HG03159 (cell line): Measurements from ENCODE around the gene PKP1.

Experiments used
- ATAC-seq: cut with Tn5 transposase; IDR thresholded peaks from one replicate; pipeline ENCODE4 v1.9.1; 2021; ENCODE audit warnings: mild to moderate bottlenecking, moderate library complexity; ENCODE audit not compliant: unreplicated experiment

Gene PKP1

GRCh38 chr1:201324821-201325677, 41.7 kb downstream of the PKP1 start:
- ATAC-seq = no peak

GRCh38 chr1:201325678-201326060, 42.4 kb downstream of the PKP1 start:
- no peak for ATAC-seq

GRCh38 chr1:201326710-201327109, 43.4 kb downstream of the PKP1 start:
- ATAC-seq = no peak

- no peak for ATAC-seq
These were observed 44.5 kb downstream of the PKP1 start for GRCh38 chr1:201327687-201328240.

- no peak for ATAC-seq
These were observed 45.3 kb downstream of the PKP1 start for GRCh38 chr1:201328576-201328975.

- ATAC-seq = no peak
These were observed 46.0 kb downstream of the PKP1 start for GRCh38 chr1:201329286-201329685.

- no peak for ATAC-seq
These were observed 46.5 kb downstream of the PKP1 start for GRCh38 chr1:201329801-201330200.

GRCh38 chr1:201330541-201330940, 47.2 kb downstream of the PKP1 start:
- no peak for ATAC-seq

GRCh38 chr1:201331166-201331565, 47.9 kb downstream of the PKP1 start:
- ATAC-seq = no peak

GRCh38 chr1:201332021-201332420, 48.7 kb downstream of the PKP1 start:
- no peak for ATAC-seq

- no peak for ATAC-seq
These were observed 49.5 kb downstream of the PKP1 start for GRCh38 chr1:201332616-201333335.

GRCh38 chr1:201334325-201335173, 51.2 kb downstream of the PKP1 start:
- ATAC-seq = no peak

GRCh38 chr1:201335174-201335870, 52.0 kb downstream of the PKP1 start:
- ATAC-seq = no peak

- no peak for ATAC-seq
These were observed 52.6 kb downstream of the PKP1 start for GRCh38 chr1:201335901-201336300.

- ATAC-seq = no peak
These were observed 53.6 kb downstream of the PKP1 start for GRCh38 chr1:201336711-201337450.

GRCh38 chr1:201341377-201341776, 58.1 kb downstream of the PKP1 start:
- ATAC-seq = no peak

GRCh38 chr1:201344206-201345080, 61.1 kb downstream of the PKP1 start:
- ATAC-seq = no peak

GRCh38 chr1:201345081-201345355, 61.7 kb downstream of the PKP1 start:
- no peak for ATAC-seq

GRCh38 chr1:201346337-201346939, 63.1 kb downstream of the PKP1 start:
- ATAC-seq = no peak
